Upper lobe of right lung (tissue), 1 donor: ENCODE data around the gene RASGEF1C. TPM values are rescaled to one million over a fixed set of nuclear protein-coding genes. Genes with fewer than 3 reads are reported as not detected.

ENCODE experiments used
- ATAC-seq: fragments of 200-7000 bp; cut with Tn5 transposase; one replicate; pipeline ENCODE4 v1.9.1; 2020; ENCODE audit warnings: mild to moderate bottlenecking, moderate library complexity
- DNase-seq: peaks from one replicate; pipeline ENCODE4 v3.0.0-alpha.2; 2020
- H3K27ac ChIP-seq: fragments of 200-600 bp; one replicate; pipeline ENCODE4 v1.8.0; 2022
- H3K27me3 ChIP-seq: fragments of 200-600 bp; one replicate; pipeline ENCODE4 v1.8.0; 2022; ENCODE audit warnings: mild to moderate bottlenecking
- H3K36me3 ChIP-seq: fragments of 200-600 bp; one replicate; pipeline ENCODE4 v1.8.0; 2022
- H3K4me1 ChIP-seq: fragments of 200-600 bp; one replicate; pipeline ENCODE4 v1.8.0; 2022
- H3K4me3 ChIP-seq: fragments of 200-600 bp; one replicate; pipeline ENCODE4 v1.8.0; 2022; ENCODE audit warnings: mild to moderate bottlenecking
- H3K9me3 ChIP-seq: fragments of 200-600 bp; one replicate; pipeline ENCODE4 v1.8.0; 2022
- CTCF ChIP-seq: fragments of 200-600 bp; IDR thresholded peaks from one replicate; pipeline ENCODE4 v1.8.0; 2022; ENCODE audit warnings: antibody characterized with exemption
- intact Hi-C: fragments of 100-400 bp; cut with DNase I; formaldehyde crosslinking; loops from one replicate; pipeline ENCODE4 v1.11.0; 2022
- total RNA-seq: library from RNA; stranded (reverse); fragmentation: NEBNext Ultra II Directional; extraction: Animal tissue kit (Norgen Biotek cat#: 25700); gene quantifications from one replicate; pipeline ENCODE4 v1.2.1, GENCODE V29; 2021
- donor health status: DM: no; HTN: yes; CAD: no; lungs with severe emphysema.

The RASGEF1C gene
- total RNA-seq, 1 donor from 2014 or later: not detected

- Histone ChIP-seq H3K27ac (no peak overlapping the region), H3K9me3 (no peaks in the 10 kb centered on the region), H3K36me3 (no peaks in the 10 kb centered on the region), H3K4me3 (no peak overlapping the region), H3K27me3 (no peaks in the 10 kb centered on the region), H3K4me1 (no peaks in the 10 kb centered on the region)
- intact Hi-C loops: no loop called here
- DNase-seq (no peak), ATAC-seq (no peak)
- no peak for TF ChIP-seq CTCF
Observed at GRCh38 chr5:180059326-180059725, 149.7 kb downstream of the RASGEF1C start.

GRCh38 chr5:180056153-180056552, 152.9 kb downstream of the RASGEF1C start:
- Histone ChIP-seq H3K4me3 (no peak overlapping the region), H3K27ac (no peak overlapping the region), H3K9me3 (no peaks in the 10 kb centered on the region), H3K27me3 (no peaks in the 10 kb centered on the region), H3K4me1 (no peaks in the 10 kb centered on the region), H3K36me3 (no peaks in the 10 kb centered on the region)
- DNase-seq: no peak
- no peak for TF ChIP-seq CTCF
- no peak for ATAC-seq
- intact Hi-C loops: no loop called here

GRCh38 chr5:180054226-180054625, 154.8 kb downstream of the RASGEF1C start:
- ATAC-seq: no peak
- intact Hi-C loops: no loop called here
- H3K27ac ChIP-seq: no peak overlapping the region

GRCh38 chr5:180053061-180053602, 155.9 kb downstream of the RASGEF1C start:
- H3K36me3 ChIP-seq: no peaks in the 10 kb centered on the region
- H3K4me3 ChIP-seq: no peak overlapping the region
- intact Hi-C loops: no loop called here
- ATAC-seq (no peak), DNase-seq (no peak)
- H3K4me1 ChIP-seq: peaks cover 16% of the 10 kb centered on the region
- no peaks in the 10 kb centered on the region for H3K27me3 ChIP-seq
- H3K27ac ChIP-seq: no peak overlapping the region
- H3K9me3 ChIP-seq: no peaks in the 10 kb centered on the region
- TF ChIP-seq CTCF: no peak

More at GRCh38 chr5:180054226-180054625, 154.8 kb downstream of the RASGEF1C start:
- no peak for TF ChIP-seq CTCF
- H3K9me3 ChIP-seq: no peaks in the 10 kb centered on the region
- no peaks in the 10 kb centered on the region for H3K36me3 ChIP-seq
- H3K27me3 ChIP-seq: no peaks in the 10 kb centered on the region
- peaks cover 5% of the 10 kb centered on the region for H3K4me1 ChIP-seq
- no peak for DNase-seq
- no peak overlapping the region for H3K4me3 ChIP-seq

GRCh38 chr5:180052211-180052818, 156.7 kb downstream of the RASGEF1C start:
- Histone ChIP-seq H3K27me3 (no peaks in the 10 kb centered on the region), H3K4me3 (no peak overlapping the region), H3K4me1 (peaks cover 24% of the 10 kb centered on the region), H3K36me3 (no peaks in the 10 kb centered on the region), H3K9me3 (no peaks in the 10 kb centered on the region), H3K27ac (no peak overlapping the region)
- ATAC-seq: no peak
- intact Hi-C loops: no loop called here
- DNase-seq: no peak
- TF ChIP-seq CTCF: no peak

Other genes starting within 250 kb of the RASGEF1C start
- gene RNF130, start 137.5 kb downstream of the RASGEF1C start, total RNA-seq: 109 TPM
- gene MAPK9, start 82.9 kb upstream of the RASGEF1C start, total RNA-seq: 39.5 TPM
- 20.4 TPM for gene GFPT2, start 144.1 kb upstream of the RASGEF1C start, total RNA-seq